GM12878 (cell line): ENCODE results near the gene WTAP. TPM values are rescaled to one million over a fixed set of nuclear protein-coding genes. Genes with fewer than 3 reads are reported as not detected.

Experiments used
- ATAC-seq: fragments of 200-7000 bp; cut with Tn5 transposase; 3 replicates; pipeline ENCODE4 v1.9.1; 2020; ENCODE audit warnings: mild to moderate bottlenecking, moderate library complexity
- BruUV-seq: library from RNA; stranded (reverse); fragments of 400-500 nt; replicated peaks from 2 replicates; lab custom pipeline; 2021; lab: Mats Ljungman, UMichigan
- CTCF ChIA-PET: fragments of 300-600 bp; sonication (Branson Sonifier 250); formaldehyde crosslinking; extraction: SDS; loops from one replicate; lab custom pipeline; 2021; ENCODE audit warnings: inconsistent platforms; lab: Yijun Ruan, JAX
- POLR2A ChIA-PET: fragments of 350-600 bp; formaldehyde crosslinking; extraction: SDS; loops from one replicate; lab custom pipeline; 2021; ENCODE audit warnings: inconsistent platforms; lab: Charles Lee
- RAD21 ChIA-PET: fragments of 300-600 bp; sonication (Branson Sonifier 250); formaldehyde crosslinking; loops from one replicate; lab custom pipeline; 2023; ENCODE audit warnings: antibody characterized with exemption; ENCODE audit not compliant: unreplicated experiment; lab: Charles Lee
- SMC1A ChIA-PET: fragments of 300-600 bp; sonication (Branson Sonifier 250); formaldehyde crosslinking; loops from one replicate; lab custom pipeline; 2023; ENCODE audit not compliant: unreplicated experiment, uncharacterized antibody; lab: Charles Lee
- DNase-seq: peaks from one replicate; pipeline ENCODE4 v3.0.0-alpha.2; 2011; ENCODE audit warnings: low read depth, low spot score
- FAIRE-seq: peaks from 3 replicates; lab custom pipeline; 2011; peaks lifted over from hg19 to GRCh38; lab: Jason Lieb, UNC
- H2AFZ ChIP-seq: 2 replicates; pipeline ENCODE4 v1.6.0; 2011; ENCODE audit warnings: low read depth, low read length, control low read depth; ENCODE audit not compliant: control insufficient read depth
- H3K27ac ChIP-seq: 2 replicates; pipeline ENCODE4 v1.5.1; 2011; ENCODE audit warnings: control low read depth; ENCODE audit not compliant: control insufficient read depth, insufficient read depth
- H3K27me3 ChIP-seq, 2 experiments: replicated peaks in 1 of 2; 2 replicates each; pipeline versions ENCODE4 v1.6.0 to v1.6.1; 2011; ENCODE audit warnings: low read length in 1 of 2; ENCODE audit not compliant: control insufficient read depth in 2 of 2, insufficient read depth in 2 of 2
- H3K36me3 ChIP-seq, 2 experiments: 2 replicates each; pipeline ENCODE4 v1.5.1; 2011; ENCODE audit warnings: low read length in 1 of 2; ENCODE audit not compliant: control insufficient read depth in 2 of 2, insufficient read depth in 2 of 2
- H3K4me1 ChIP-seq: 2 replicates; pipeline ENCODE4 v1.6.1; 2011; ENCODE audit warnings: mild to moderate bottlenecking, low read length, moderate library complexity, mixed read lengths; ENCODE audit not compliant: control insufficient read depth, insufficient read depth
- H3K4me2 ChIP-seq: 2 replicates; pipeline ENCODE4 v1.6.0; 2011; ENCODE audit warnings: control low read depth; ENCODE audit not compliant: control insufficient read depth, insufficient read depth
- H3K4me3 ChIP-seq: fragments of 200-600 bp; sonication (generic); 2 replicates; pipeline ENCODE4 v1.5.1; 2016
- H3K79me2 ChIP-seq: 2 replicates; pipeline ENCODE4 v1.6.0; 2011; ENCODE audit warnings: low read length; ENCODE audit not compliant: control insufficient read depth, insufficient read depth
- H3K9ac ChIP-seq: 2 replicates; pipeline ENCODE4 v1.8.0; 2011; ENCODE audit warnings: low read length, control low read depth, mixed read lengths; ENCODE audit not compliant: control insufficient read depth, insufficient read depth
- H3K9me3 ChIP-seq: replicated peaks from 3 replicates; pipeline ENCODE4 v1.5.1; 2011; ENCODE audit warnings: mild to moderate bottlenecking, low read length; ENCODE audit not compliant: control insufficient read depth, insufficient read depth
- H4K20me1 ChIP-seq: 2 replicates; pipeline ENCODE4 v1.6.0; 2011; ENCODE audit not compliant: control insufficient read depth, insufficient read depth
- CHD1 ChIP-seq: IDR thresholded peaks from 2 replicates; pipeline ENCODE4 v1.6.1; 2012; ENCODE audit warnings: low read depth, low read length, improper control_type of control experiment
- ESRRA ChIP-seq: IDR thresholded peaks from 2 replicates; pipeline ENCODE4 v1.6.1; 2012; ENCODE audit warnings: mild to moderate bottlenecking, low read length, improper control_type of control experiment
- HDGF ChIP-seq: fragments of 450-650 bp; IDR thresholded peaks from 2 replicates; pipeline ENCODE4 v1.6.1; 2016; ENCODE audit warnings: antibody characterized with exemption
- IRF5 ChIP-seq: fragments of 450-650 bp; IDR thresholded peaks from 2 replicates; pipeline ENCODE4 v1.6.1; 2017; ENCODE audit warnings: borderline replicate concordance
- LARP7 ChIP-seq: fragments of 450-650 bp; IDR thresholded peaks from 2 replicates; pipeline ENCODE4 v1.6.1; 2017; ENCODE audit warnings: mild to moderate bottlenecking
- MTA3 ChIP-seq: IDR thresholded peaks from 2 replicates; pipeline ENCODE4 v1.6.1; 2012; ENCODE audit warnings: low read length, inconsistent platforms, borderline replicate concordance
- NBN ChIP-seq: fragments of 450-650 bp; IDR thresholded peaks from 2 replicates; pipeline ENCODE4 v1.6.1; 2016
- NKRF ChIP-seq: fragments of 450-650 bp; conservative IDR thresholded peaks from 2 replicates; pipeline ENCODE4 v1.6.1; 2017; ENCODE audit warnings: mild to moderate bottlenecking, moderate library complexity
- PBX3 ChIP-seq: IDR thresholded peaks from 2 replicates; pipeline ENCODE4 v1.6.1; 2011; ENCODE audit warnings: mild to moderate bottlenecking, low read depth, low read length, moderate library complexity; ENCODE audit not compliant: insufficient replicate concordance
- POU2F2 ChIP-seq: IDR thresholded peaks from 3 replicates; pipeline ENCODE4 v1.6.1; 2011; ENCODE audit warnings: low read depth, mild to moderate bottlenecking, low read length, borderline replicate concordance
- RB1 ChIP-seq: fragments of 450-650 bp; formaldehyde crosslinking; IDR thresholded peaks from 2 replicates; pipeline ENCODE4 v1.6.1; 2017; ENCODE audit warnings: mild to moderate bottlenecking, borderline replicate concordance
- SIN3A ChIP-seq: IDR thresholded peaks from 2 replicates; pipeline ENCODE4 v1.6.1; 2012; ENCODE audit warnings: low read depth, low read length, improper control_type of control experiment
- SMAD5 ChIP-seq: IDR thresholded peaks from 2 replicates; pipeline ENCODE4 v1.6.1; 2016; ENCODE audit warnings: antibody characterized with exemption, low read depth
- SMARCA5 ChIP-seq: fragments of 450-650 bp; IDR thresholded peaks from 2 replicates; pipeline ENCODE4 v1.6.1; 2017; ENCODE audit warnings: mild to moderate bottlenecking
- STAT1 ChIP-seq: fragments of 450-650 bp; conservative IDR thresholded peaks from 2 replicates; pipeline ENCODE4 v1.6.1; 2014; ENCODE audit warnings: antibody characterized with exemption, mild to moderate bottlenecking
- SUZ12 ChIP-seq: fragments of 200-600 bp; sonication (generic); IDR thresholded peaks from one replicate; pipeline ENCODE4 v1.6.1; 2018; ENCODE audit warnings: antibody characterized with exemption, mild to moderate bottlenecking; ENCODE audit not compliant: unreplicated experiment
- ZZZ3 ChIP-seq: IDR thresholded peaks from 2 replicates; pipeline ENCODE4 v1.6.1; 2011; ENCODE audit warnings: low read depth; ENCODE audit not compliant: control insufficient read depth, insufficient read length
- WGBS: methylation state at CpG from one replicate; pipeline ENCODE4 v1.1.6; 2016; ENCODE audit warnings: low lambda C conversion rate; ENCODE audit not compliant: insufficient replicate concordance, insufficient coverage; ENCODE audit errors: missing lambda C conversion rate; 5-methylcytosine and 5-hydroxymethylcytosine counted together
- in situ Hi-C: fragments of 300-500 bp; cut with MboI; formaldehyde crosslinking; loops from 9 replicates; pipeline ENCODE4 v1.14.3; 2018; ENCODE audit warnings: mixed read lengths
- intact Hi-C: fragments of 100-400 bp; cut with micrococcal nuclease; formaldehyde crosslinking; loops from one replicate; pipeline ENCODE4 v1.14.2; 2022; ENCODE audit not compliant: unreplicated experiment
- polyA plus RNA-seq, 11 experiments: library from polyadenylated mRNA; depleted of rRNA in 4 of 11; unstranded in 6 of 11; stranded (reverse) in 5 of 11; fragments of >200 nt; fragmentation: Nextera tagmentation in 4 of 11; fragmentation: Illumina TruSeq in 1 of 11; extraction: Ambion mirVana in 4 of 11; extraction: Trizol in 1 of 11; gene quantifications; 1 replicate in 1 of 11; 2 replicates in 10 of 11; pipeline versions ENCODE4 v1.2.1 to v1.2.3, GENCODE V29; 2011 to 2016; ENCODE audit warnings: inconsistent platforms in 2 of 11, missing spikeins in 2 of 11, low read depth in 1 of 11
- total RNA-seq, 4 experiments: library from RNA; depleted of rRNA in 3 of 4; stranded (reverse); fragments of >200 nt in 3 of 4; fragmentation: Illumina TruSeq in 1 of 4; extraction: Trizol in 1 of 4; gene quantifications; 2 replicates each; pipeline versions ENCODE4 v1.2.1 to v1.2.3, GENCODE V29; 2013 to 2021

WTAP gene
- total and polyA plus RNA-seq, 10 of the 15 experiments (the other 5 are each of a cell fraction or from before 2014, with no cell fraction given) = 38.7 to 132 (median 83.1) TPM

- TF ChIP-seq IRF5 (no peak), ZZZ3 (no peak), NKRF (no peak), STAT1 (no peak), POU2F2 (no peak)
Observed at GRCh38 chr6:159788753-159789376, 61.6 kb downstream of the WTAP start (continued).

GRCh38 chr6:159789377-159790148, 62.3 kb downstream of the WTAP start, which contains the start of gene TCP1:
TSS of gene TCP1 (minus strand) at chr6:159789602. CDS start at chr6:159789468, 134 bp downstream.
- RAD21 ChIA-PET = interaction anchor here (0.7 to 5.5 kb wide), 14 partner anchors 12 to 193 kb away, joined by 3 to 52 read pairs (median 4); partner anchors contain the start of genes ACAT2 and WTAP
- Histone ChIP-seq H3K27me3 (no peaks in the 10 kb centered on the region), H4K20me1 (no peaks in the 10 kb centered on the region), H3K79me2 (peaks cover 87% of the 10 kb centered on the region), H3K4me3 (peak within 1 kb of the TSS; percentile 90), H3K36me3 (peaks cover 0 to 9% of the 10 kb centered on the region in 2 experiments; a peak in 2 of 4 replicates), H3K27ac (peak within 1 kb of the TSS; percentile 87), H3K4me2 (peak within 1 kb of the TSS; percentile 67), H3K4me1 (no peaks in the 10 kb centered on the region; the same call in 1 of the 2 replicates), H2AFZ (peak within 1 kb of the TSS; percentile 89), H3K9me3 (no peaks in the 10 kb centered on the region), H3K9ac (peak within 1 kb of the TSS; percentile 92)
- BruUV-seq = no TSS peak
- in situ Hi-C loops = no loop called here
- FAIRE-seq = peak; percentile 90
- under 1% methylated on average over 60 of the region's 64 CpGs for WGBS
- peak; percentile 99 for DNase-seq
- SMC1A ChIA-PET = interaction anchor here (0.9 to 8.4 kb wide), 13 partner anchors 9 to 189 kb away, joined by 3 to 108 read pairs (median 9); partner anchors contain the start of genes ACAT2 and WTAP
- peak; percentile 86 for ATAC-seq
- CTCF ChIA-PET = interaction anchor here (0.8 to 4.7 kb wide), 9 partner anchors 17 to 193 kb away, joined by 3 to 46 read pairs (median 5); partner anchors contain the start of genes SOD2 and WTAP
- POLR2A ChIA-PET = interaction anchor here (0.6 to 5.3 kb wide), 19 partner anchors 12 to 194 kb away, joined by 3 to 85 read pairs (median 4); partner anchors contain the start of genes ACAT2 and WTAP
- intact Hi-C loops = loop anchor here (1.0 to 5.0 kb wide), 5 partner anchors 27 to 183 kb away; partner anchors contain the start of genes ACAT2, SOD2 and WTAP
- TF ChIP-seq SMAD5 (peak; percentile 77; the same call in 1 of the 2 replicates), PBX3 (no peak), RB1 (peak; percentile 66; the same call in 1 of the 2 replicates), MTA3 (no peak), CHD1 (peak; percentile 88; the same call in 1 of the 2 replicates), ESRRA (no peak), HDGF (peak; percentile 90), SUZ12 (no peak), SMARCA5 (no peak; the same call in 1 of the 2 replicates), SIN3A (peak; percentile 62; the same call in 1 of the 2 replicates), LARP7 (peak; percentile 13; the same call in 1 of the 2 replicates), NBN (peak; percentile 58)
